GM19239 (cell line): ENCODE data around the gene INPP5D.
A peak's percentile ranks its signal among the peaks of the same experiment; 100 is the strongest.
"Not testable (repeated sequence)": the region's sequence is repeated elsewhere in the genome, so short reads cannot be mapped to it uniquely, and the experiment has no call there.

Source experiments
- DNase-seq: peaks from one replicate; pipeline ENCODE4 v3.0.0; 2011; ENCODE audit warnings: low spot score; ENCODE audit not compliant: insufficient read length
- FAIRE-seq: peaks from 2 replicates; lab custom pipeline; 2011; peaks lifted over from hg19 to GRCh38; lab: Jason Lieb, UNC

Gene INPP5D

GRCh38 chr2:233087713-233088112 lies 27.6 kb downstream of the INPP5D start:
- no peak for DNase-seq

GRCh38 chr2:233088972-233089345 lies 28.8 kb downstream of the INPP5D start:
- DNase-seq (no peak), FAIRE-seq (no peak)

More at GRCh38 chr2:233087713-233088112, 27.6 kb downstream of the INPP5D start:
- FAIRE-seq, result peak; percentile 8

GRCh38 chr2:233089851-233090250 lies 29.7 kb downstream of the INPP5D start:
- FAIRE-seq, result no peak
- DNase-seq, result no peak

GRCh38 chr2:233090879-233091278 lies 30.7 kb downstream of the INPP5D start:
- FAIRE-seq (no peak), DNase-seq (no peak)

- FAIRE-seq, result no peak
- DNase-seq, result no peak
Measured at GRCh38 chr2:233091595-233092375, 31.6 kb downstream of the INPP5D start.

GRCh38 chr2:233092432-233093165 lies 32.5 kb downstream of the INPP5D start:
- FAIRE-seq (peak; percentile 79), DNase-seq (no peak)

GRCh38 chr2:233093166-233093448 lies 33.0 kb downstream of the INPP5D start:
- DNase-seq, result no peak
- FAIRE-seq, result no peak

GRCh38 chr2:233093721-233094120 lies 33.6 kb downstream of the INPP5D start:
- DNase-seq, result no peak
- FAIRE-seq, result no peak

GRCh38 chr2:233094614-233095013 lies 34.5 kb downstream of the INPP5D start:
- FAIRE-seq (no peak), DNase-seq (no peak)

GRCh38 chr2:233096006-233096405 lies 35.9 kb downstream of the INPP5D start:
- FAIRE-seq (no peak), DNase-seq (no peak)

GRCh38 chr2:233098618-233099017 lies 38.5 kb downstream of the INPP5D start:
- DNase-seq (no peak), FAIRE-seq (no peak)

- not testable (repeated sequence) for FAIRE-seq, DNase-seq
Measured at GRCh38 chr2:233099820-233100191, 39.7 kb downstream of the INPP5D start.

GRCh38 chr2:233100192-233100998 lies 40.3 kb downstream of the INPP5D start:
- FAIRE-seq, result peak; percentile 98
- peak; percentile 73 for DNase-seq

- FAIRE-seq, result no peak
- no peak for DNase-seq
Measured at GRCh38 chr2:233101141-233101540, 41.0 kb downstream of the INPP5D start.

- no peak for DNase-seq
- FAIRE-seq, result peak; percentile 82
Measured at GRCh38 chr2:233101816-233102215, 41.7 kb downstream of the INPP5D start.

- FAIRE-seq, result no peak
- DNase-seq, result no peak
Measured at GRCh38 chr2:233105156-233105895, 45.2 kb downstream of the INPP5D start.

- no peak for FAIRE-seq
- no peak for DNase-seq
Measured at GRCh38 chr2:233105930-233106329, 45.8 kb downstream of the INPP5D start.

GRCh38 chr2:233107011-233107410 lies 46.9 kb downstream of the INPP5D start:
- DNase-seq (no peak), FAIRE-seq (no peak)

- DNase-seq, result no peak
- no peak for FAIRE-seq
Measured at GRCh38 chr2:233107831-233108300, 47.7 kb downstream of the INPP5D start.
